Trophoblast cell (in vitro differentiated cells and primary cell): ENCODE results near the gene CHRNA5.
A peak's percentile ranks its signal among the peaks of the same experiment; 100 is the strongest.

Source experiments
- DNase-seq, 2 donors: peaks; one replicate each; pipeline ENCODE4 v3.0.0-alpha.2; 2016
- H2AFZ ChIP-seq: 2 replicates; pipeline ENCODE4 v1.6.1; 2013; ENCODE audit warnings: low read length, moderate library complexity, mild to moderate bottlenecking; ENCODE audit not compliant: insufficient read depth, poor library complexity
- H2AK5ac ChIP-seq: 2 replicates; pipeline ENCODE4 v1.6.1; 2013; ENCODE audit warnings: mild to moderate bottlenecking, low read length
- H2BK120ac ChIP-seq: 2 replicates; pipeline ENCODE4 v1.6.1; 2013; ENCODE audit warnings: low read length, mild to moderate bottlenecking, moderate library complexity; ENCODE audit not compliant: insufficient read depth, poor library complexity
- H2BK12ac ChIP-seq: 2 replicates; pipeline ENCODE4 v1.6.1; 2013; ENCODE audit warnings: mild to moderate bottlenecking, low read length, moderate library complexity
- H2BK5ac ChIP-seq: 2 replicates; pipeline ENCODE4 v1.6.1; 2013; ENCODE audit warnings: low read length, low read depth, moderate library complexity, mild to moderate bottlenecking; ENCODE audit not compliant: poor library complexity
- H3K14ac ChIP-seq: 2 replicates; pipeline ENCODE4 v1.6.1; 2013; ENCODE audit warnings: mild to moderate bottlenecking, low read length
- H3K18ac ChIP-seq: 2 replicates; pipeline ENCODE4 v1.6.1; 2013; ENCODE audit warnings: mild to moderate bottlenecking, low read length
- H3K23ac ChIP-seq: 2 replicates; pipeline ENCODE4 v1.6.1; 2013; ENCODE audit warnings: low read length
- H3K27ac ChIP-seq: 2 replicates; pipeline ENCODE4 v1.5.1; 2013; ENCODE audit warnings: low read depth, mild to moderate bottlenecking, inconsistent platforms, low read length, moderate library complexity
- H3K27me3 ChIP-seq: 2 replicates; pipeline ENCODE4 v1.6.1; 2013; ENCODE audit warnings: inconsistent platforms, mild to moderate bottlenecking, low read length, moderate library complexity; ENCODE audit not compliant: insufficient read depth
- H3K36me3 ChIP-seq, 2 experiments: 1 replicate in 1 of 2; 2 replicates in 1 of 2; pipeline ENCODE4 v1.6.1; 2013; ENCODE audit warnings: low read length in 2 of 2, mild to moderate bottlenecking in 2 of 2, moderate library complexity in 1 of 2; ENCODE audit not compliant: insufficient read depth in 2 of 2, control insufficient read depth in 1 of 2
- H3K4ac ChIP-seq: 2 replicates; pipeline ENCODE4 v1.6.1; 2013; ENCODE audit warnings: low read depth, mild to moderate bottlenecking, low read length, moderate library complexity
- H3K4me1 ChIP-seq, 2 experiments: 1 replicate in 1 of 2; 2 replicates in 1 of 2; pipeline ENCODE4 v1.6.1; 2013; ENCODE audit warnings: low read length in 2 of 2, mild to moderate bottlenecking in 2 of 2, moderate library complexity in 1 of 2; ENCODE audit not compliant: insufficient read depth in 2 of 2, control insufficient read depth in 1 of 2
- H3K4me2 ChIP-seq: 2 replicates; pipeline ENCODE4 v1.6.1; 2013; ENCODE audit warnings: inconsistent platforms, mild to moderate bottlenecking, low read length, moderate library complexity
- H3K4me3 ChIP-seq: 2 replicates; pipeline ENCODE4 v1.5.1; 2013; ENCODE audit warnings: mild to moderate bottlenecking, low read depth, low read length, inconsistent platforms
- H3K79me1 ChIP-seq: one replicate; pipeline ENCODE4 v1.6.1; 2013; ENCODE audit warnings: low read length
- H3K79me2 ChIP-seq: 2 replicates; pipeline ENCODE4 v1.6.1; 2013; ENCODE audit warnings: low read length, mild to moderate bottlenecking; ENCODE audit not compliant: control insufficient read depth, insufficient read depth, poor library complexity
- H3K9ac ChIP-seq: 2 replicates; pipeline ENCODE4 v1.6.1; 2013; ENCODE audit warnings: mild to moderate bottlenecking, low read length
- H3K9me3 ChIP-seq: 2 replicates; pipeline ENCODE4 v1.6.1; 2013; ENCODE audit warnings: low read depth, mild to moderate bottlenecking, control low read depth, inconsistent platforms, low read length; ENCODE audit not compliant: insufficient read depth
- H4K12ac ChIP-seq: 2 replicates; pipeline ENCODE4 v1.6.1; 2013; ENCODE audit warnings: low read depth, mild to moderate bottlenecking, low read length, moderate library complexity
- H4K8ac ChIP-seq: 2 replicates; pipeline ENCODE4 v1.6.1; 2013; ENCODE audit warnings: low read depth, mild to moderate bottlenecking, low read length, moderate library complexity
- H4K91ac ChIP-seq: one replicate; pipeline ENCODE4 v1.6.1; 2013; ENCODE audit warnings: low read depth, mild to moderate bottlenecking, low read length, moderate library complexity
- WGBS: extraction: QIAGEN DNeasy Blood & Tissue Kit; methylation state at CpG from one replicate; pipeline ENCODE4 v1.1.7; 2013; ENCODE audit warnings: missing lambda C conversion rate; ENCODE audit not compliant: insufficient read length, insufficient coverage; ENCODE audit errors: extremely low coverage; 5-methylcytosine and 5-hydroxymethylcytosine counted together

Gene CHRNA5

GRCh38 chr15:78628227-78628626 is 62.9 kb downstream of the CHRNA5 start:
- Histone ChIP-seq H2AFZ (no peak overlapping the region), H4K8ac (no peak overlapping the region), H2BK120ac (no peak overlapping the region), H4K91ac (no peak overlapping the region), H3K4me2 (no peak overlapping the region), H3K79me2 (no peaks in the 10 kb centered on the region), H2BK5ac (no peak overlapping the region), H3K18ac (no peak overlapping the region), H3K79me1 (no peaks in the 10 kb centered on the region), H3K9ac (no peak overlapping the region), H2AK5ac (no peak overlapping the region), H3K4me3 (no peak overlapping the region), H3K23ac (no peak overlapping the region), H3K36me3 (no peaks in the 10 kb centered on the region), H3K9me3 (no peaks in the 10 kb centered on the region), H4K12ac (no peak overlapping the region), H3K27me3 (peaks cover 3% of the 10 kb centered on the region), H3K4me1 (no peaks in the 10 kb centered on the region), H3K14ac (no peak overlapping the region), H2BK12ac (no peak overlapping the region), H3K4ac (no peak overlapping the region), H3K27ac (no peak overlapping the region)
- DNase-seq, result peak in 1 of 2 donors; percentile 17
- WGBS, result no CpG with 5 or more reads among the region's 6 CpGs

DNA sequence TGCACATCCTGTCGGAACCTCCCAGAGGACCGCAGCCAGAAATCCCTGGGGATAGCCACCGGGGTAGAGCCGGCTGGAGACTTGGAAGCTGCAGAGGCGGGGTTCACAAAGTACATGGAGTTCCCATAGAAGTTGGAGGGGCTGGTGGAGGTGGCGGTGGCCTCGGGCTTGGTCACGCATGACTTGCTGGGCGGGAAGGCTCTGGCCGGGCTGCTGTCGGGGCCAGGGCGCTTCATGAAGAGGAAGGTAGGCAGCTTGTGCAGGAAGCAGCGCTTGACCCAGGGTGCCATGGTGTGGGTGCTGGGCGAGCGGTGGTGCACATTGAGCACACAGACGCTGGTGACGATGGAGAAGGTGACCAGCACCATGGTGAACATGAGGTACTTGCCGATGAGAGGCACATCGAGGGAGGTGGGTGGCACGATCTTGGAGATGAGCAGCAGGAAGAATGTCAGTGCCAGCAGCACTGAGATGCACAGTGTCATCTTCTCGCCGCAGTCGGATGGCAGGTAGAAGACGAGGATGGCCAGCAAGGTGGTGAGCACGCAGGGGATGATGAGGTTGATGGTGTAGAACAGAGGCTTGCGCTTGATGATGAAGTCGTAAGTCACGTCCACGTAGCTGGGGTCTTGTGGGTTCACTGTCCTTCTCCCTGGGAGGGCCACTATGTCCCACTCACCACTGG is 63.9 kb downstream of the CHRNA5 start:
- Histone ChIP-seq H3K18ac (no peak overlapping the region), H3K9ac (no peak overlapping the region)

DNA sequence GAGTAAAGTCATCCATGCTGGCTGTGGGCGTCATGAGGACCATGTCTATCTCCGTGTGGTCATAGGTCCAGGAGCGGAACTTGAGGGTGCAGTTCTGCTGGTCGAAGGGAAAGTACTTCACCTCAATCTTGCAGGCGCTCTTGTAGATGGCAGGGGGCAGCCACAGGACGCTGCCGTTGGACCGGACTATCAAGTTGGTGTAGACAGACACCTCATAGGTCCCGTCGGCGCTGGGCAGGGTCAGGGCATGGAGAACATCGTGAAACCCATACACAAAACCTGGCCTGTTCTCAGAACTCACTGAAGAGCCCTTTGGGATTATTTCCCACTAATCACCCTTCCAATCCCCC is 64.4 kb downstream of the CHRNA5 start:
- no CpG with 5 or more reads among the region's 12 CpGs for WGBS
- Histone ChIP-seq H3K36me3 (no peaks in the 10 kb centered on the region), H4K12ac (no peak overlapping the region), H3K9ac (no peak overlapping the region), H3K18ac (no peak overlapping the region), H2BK12ac (no peak overlapping the region), H2AK5ac (no peak overlapping the region), H4K91ac (no peak overlapping the region), H3K4me2 (no peak overlapping the region), H3K27me3 (peaks cover 3% of the 10 kb centered on the region), H3K4ac (no peak overlapping the region), H4K8ac (no peak overlapping the region), H2BK120ac (no peak overlapping the region), H2BK5ac (no peak overlapping the region), H3K79me1 (no peaks in the 10 kb centered on the region), H3K14ac (no peak overlapping the region), H3K27ac (no peak overlapping the region), H3K79me2 (no peaks in the 10 kb centered on the region), H3K23ac (no peak overlapping the region), H2AFZ (no peak overlapping the region), H3K9me3 (no peaks in the 10 kb centered on the region), H3K4me3 (no peak overlapping the region), H3K4me1 (no peaks in the 10 kb centered on the region)
- no peak for DNase-seq

More for the DNA sequence above, 63.9 kb downstream of the CHRNA5 start:
- H4K8ac ChIP-seq, result no peak overlapping the region
- no peak overlapping the region for H2BK5ac ChIP-seq
- no peak overlapping the region for H3K23ac ChIP-seq
- H2AK5ac ChIP-seq, result no peak overlapping the region
- H3K4me3 ChIP-seq, result no peak overlapping the region
- no peak overlapping the region for H3K27ac ChIP-seq
- H3K79me2 ChIP-seq, result no peaks in the 10 kb centered on the region
- no peak overlapping the region for H2AFZ ChIP-seq
- H4K12ac ChIP-seq, result no peak overlapping the region
- H2BK12ac ChIP-seq, result no peak overlapping the region
- no peak overlapping the region for H3K14ac ChIP-seq
- no peak overlapping the region for H4K91ac ChIP-seq
- WGBS, result no CpG with 5 or more reads among the region's 29 CpGs
- DNase-seq, result no peak
- no peak overlapping the region for H3K4ac ChIP-seq
- H3K79me1 ChIP-seq, result no peaks in the 10 kb centered on the region
- H3K9me3 ChIP-seq, result no peaks in the 10 kb centered on the region
- no peak overlapping the region for H3K4me2 ChIP-seq
- H2BK120ac ChIP-seq, result no peak overlapping the region
- H3K27me3 ChIP-seq, result peaks cover 3% of the 10 kb centered on the region
- H3K4me1 ChIP-seq, result no peaks in the 10 kb centered on the region
- no peaks in the 10 kb centered on the region for H3K36me3 ChIP-seq

DNA sequence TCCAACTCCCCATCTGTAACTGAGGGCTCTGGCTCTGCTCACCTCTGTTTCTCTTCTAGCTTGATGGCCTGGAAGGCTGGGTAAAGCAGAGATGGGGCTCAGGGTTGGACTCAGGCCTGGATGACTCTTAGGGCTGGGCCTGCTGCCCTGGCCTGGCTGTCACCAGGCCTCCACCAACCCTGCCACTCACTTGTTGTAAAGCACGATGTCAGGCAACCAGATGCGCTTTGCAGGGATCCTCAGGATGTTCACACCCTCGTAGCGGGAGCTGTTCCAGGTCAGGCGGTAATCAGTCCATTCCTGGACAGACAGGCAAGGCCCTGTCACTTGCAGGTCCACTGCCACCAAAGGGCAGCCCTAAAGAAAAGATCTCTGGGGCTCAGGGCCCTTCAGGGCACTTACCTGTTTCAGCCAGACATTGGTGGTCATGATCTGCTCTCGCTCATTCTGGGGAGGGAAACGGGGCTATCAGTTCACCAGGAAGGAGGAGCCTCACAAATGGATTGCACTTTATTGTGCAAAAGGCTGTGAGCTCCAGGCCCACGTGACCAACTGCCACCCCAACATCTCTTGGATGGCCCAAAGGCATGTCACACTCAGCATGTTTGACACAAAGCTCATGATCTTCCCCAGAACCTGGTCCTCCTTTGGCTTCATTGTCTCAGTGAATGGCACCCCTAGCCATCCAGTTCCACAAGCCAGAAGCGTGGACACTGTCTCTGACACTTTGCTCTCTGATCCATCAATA is 65.7 kb downstream of the CHRNA5 start:
- no peak overlapping the region for H4K91ac ChIP-seq
- H3K79me2 ChIP-seq, result no peaks in the 10 kb centered on the region
- no peak overlapping the region for H3K14ac ChIP-seq
- H4K8ac ChIP-seq, result no peak overlapping the region
- no peaks in the 10 kb centered on the region for H3K4me1 ChIP-seq
- no peak for DNase-seq
- no peak overlapping the region for H2BK120ac ChIP-seq
- H3K18ac ChIP-seq, result no peak overlapping the region
- H3K4me3 ChIP-seq, result no peak overlapping the region
- H3K4me2 ChIP-seq, result no peak overlapping the region
- H3K4ac ChIP-seq, result no peak overlapping the region
- H4K12ac ChIP-seq, result no peak overlapping the region
- H3K27me3 ChIP-seq, result no peaks in the 10 kb centered on the region
- H3K9me3 ChIP-seq, result no peaks in the 10 kb centered on the region
- H3K36me3 ChIP-seq, result no peaks in the 10 kb centered on the region
- no peak overlapping the region for H2BK12ac ChIP-seq
- no peaks in the 10 kb centered on the region for H3K79me1 ChIP-seq
- H3K23ac ChIP-seq, result no peak overlapping the region
- no peak overlapping the region for H3K9ac ChIP-seq
- no CpG with 5 or more reads among the region's 9 CpGs for WGBS
- H2AK5ac ChIP-seq, result no peak overlapping the region
- H2BK5ac ChIP-seq, result no peak overlapping the region
- H3K27ac ChIP-seq, result no peak overlapping the region
- no peak overlapping the region for H2AFZ ChIP-seq
